HFF-Myc (cell line): ENCODE measurements around the gene LMBR1L.
"Not testable (repeated sequence)": the region's sequence is repeated elsewhere in the genome, so short reads cannot be mapped to it uniquely, and the experiment has no call there.

Source experiments
- DNase-seq: peaks from one replicate; pipeline ENCODE4 v3.0.0-alpha.2; 2011; ENCODE audit warnings: low read depth; ENCODE audit errors: extremely low read depth
- H3K4me3 ChIP-seq: replicated peaks from 2 replicates; pipeline ENCODE4 v1.5.1; 2011; ENCODE audit warnings: low read depth, mild to moderate bottlenecking, control low read depth, low read length
- TF ChIP-seq, protein P1 (sequence below): IDR thresholded peaks from 2 replicates; pipeline ENCODE4 v1.5.1; 2012; ENCODE audit warnings: mild to moderate bottlenecking, low read depth, low read length, control low read depth; ENCODE audit errors: missing control alignments

LMBR1L gene

GRCh38 chr12:49131051-49131893 lies 20.6 kb upstream of the LMBR1L start, which contains the start of gene TUBA1B:
Gene TUBA1B (minus strand): TSS chr12:49131395. CDS start chr12:49131300, 95 bp downstream.
- TF ChIP-seq, protein P1, sequence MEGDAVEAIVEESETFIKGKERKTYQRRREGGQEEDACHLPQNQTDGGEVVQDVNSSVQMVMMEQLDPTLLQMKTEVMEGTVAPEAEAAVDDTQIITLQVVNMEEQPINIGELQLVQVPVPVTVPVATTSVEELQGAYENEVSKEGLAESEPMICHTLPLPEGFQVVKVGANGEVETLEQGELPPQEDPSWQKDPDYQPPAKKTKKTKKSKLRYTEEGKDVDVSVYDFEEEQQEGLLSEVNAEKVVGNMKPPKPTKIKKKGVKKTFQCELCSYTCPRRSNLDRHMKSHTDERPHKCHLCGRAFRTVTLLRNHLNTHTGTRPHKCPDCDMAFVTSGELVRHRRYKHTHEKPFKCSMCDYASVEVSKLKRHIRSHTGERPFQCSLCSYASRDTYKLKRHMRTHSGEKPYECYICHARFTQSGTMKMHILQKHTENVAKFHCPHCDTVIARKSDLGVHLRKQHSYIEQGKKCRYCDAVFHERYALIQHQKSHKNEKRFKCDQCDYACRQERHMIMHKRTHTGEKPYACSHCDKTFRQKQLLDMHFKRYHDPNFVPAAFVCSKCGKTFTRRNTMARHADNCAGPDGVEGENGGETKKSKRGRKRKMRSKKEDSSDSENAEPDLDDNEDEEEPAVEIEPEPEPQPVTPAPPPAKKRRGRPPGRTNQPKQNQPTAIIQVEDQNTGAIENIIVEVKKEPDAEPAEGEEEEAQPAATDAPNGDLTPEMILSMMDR = no peak
- peak; percentile 27 for DNase-seq
- H3K4me3 ChIP-seq = peak within 1 kb of the TSS; percentile 99

GRCh38 chr12:49130151-49131050 lies 19.8 kb upstream of the LMBR1L start:
- peak overlapping the region; percentile 99 for H3K4me3 ChIP-seq
- peak; percentile 79 for DNase-seq
- TF ChIP-seq, protein P1 = peak; percentile 94

- H3K4me3 ChIP-seq = peak overlapping the region; percentile 99
- DNase-seq = no peak
- TF ChIP-seq, protein P1 = no peak
Observed at GRCh38 chr12:49129332-49130150, 18.9 kb upstream of the LMBR1L start.

GRCh38 chr12:49127971-49128370 lies 17.3 kb upstream of the LMBR1L start:
- not testable (repeated sequence) for DNase-seq, H3K4me3 ChIP-seq

- no peak for DNase-seq
- TF ChIP-seq, protein P1 = no peak
- no peak overlapping the region for H3K4me3 ChIP-seq
Observed at GRCh38 chr12:49126852-49127763, 16.5 kb upstream of the LMBR1L start.

DNA sequence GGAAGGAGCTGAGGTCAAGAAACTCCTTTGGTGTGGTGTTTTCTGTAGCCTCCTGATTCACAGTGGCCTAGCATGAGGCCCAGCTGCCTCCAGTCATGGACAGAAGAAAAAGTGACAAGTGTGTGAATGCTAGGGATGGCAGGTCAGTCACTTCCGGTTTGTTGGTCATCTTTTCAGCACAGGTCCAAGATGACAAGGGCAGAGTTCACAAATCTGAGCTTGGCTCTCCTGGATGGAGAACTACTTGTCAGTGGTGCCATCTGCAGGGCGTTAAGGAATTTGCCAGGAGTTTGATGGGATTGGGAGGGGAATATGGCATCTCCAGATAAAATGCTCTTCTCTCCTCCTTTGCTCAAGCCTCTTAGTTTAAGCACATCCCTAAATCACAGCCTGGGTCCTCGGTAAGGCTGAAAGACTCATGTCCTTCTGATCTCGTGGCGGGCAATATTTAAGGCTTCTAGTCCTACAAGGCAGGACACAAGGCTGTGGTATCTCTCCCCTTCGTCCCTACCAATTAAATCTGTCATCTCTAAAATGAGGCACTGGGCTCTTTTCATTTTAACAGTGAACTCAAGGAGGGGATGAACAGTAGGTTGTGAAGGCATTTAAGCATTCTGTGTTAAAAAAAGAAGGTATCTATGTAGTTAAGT lies 10.5 kb upstream of the LMBR1L start:
- no peak for DNase-seq
- TF ChIP-seq, protein P1 = peak; percentile 71

More for the DNA sequence above, 10.5 kb upstream of the LMBR1L start:
- H3K4me3 ChIP-seq = no peak overlapping the region
